ENCODE results near the gene PATJ. TPM values are rescaled to one million over a fixed set of nuclear protein-coding genes. Genes with fewer than 3 reads are reported as not detected.

Gene PATJ
- total RNA-seq, 1 experiment from 2014 or later = 47.3 TPM

GRCh38 chr1:62022382-62022983 is 280.2 kb downstream of the PATJ start:
- Histone ChIP-seq H2BK12ac (ENCODE audit: insufficient read length, low read depth, low read length) (no peak overlapping the region), H3K79me2 (ENCODE audit: insufficient read depth, low read length) (no peaks in the 10 kb centered on the region), H4K8ac (replicated peaks; ENCODE audit: insufficient read length, low read depth, low read length) (no peak overlapping the region), H4K91ac (ENCODE audit: insufficient read length, low read depth, low read length) (no peak overlapping the region), H3K23ac (ENCODE audit: insufficient read length, low read depth, low read length) (no peak overlapping the region), H2BK15ac (ENCODE audit: low read depth, low read length) (no peak overlapping the region), H3K27ac (ENCODE audit: insufficient read length, low read depth, low read length) (no peak overlapping the region), H2AK5ac (ENCODE audit: insufficient read length, low read length) (no peak overlapping the region), H2AFZ (ENCODE audit: low read length) (no peak overlapping the region), H3K4me2 (ENCODE audit: insufficient read depth, insufficient read length, low read length) (no peak overlapping the region), H3K27me3 (ENCODE audit: insufficient read depth, low read length) (no peaks in the 10 kb centered on the region), H3K79me1 (ENCODE audit: insufficient read depth, low read depth, low read length, poor library complexity, severe bottlenecking) (peaks cover 2% of the 10 kb centered on the region), H3K9me3 (ENCODE audit: control insufficient read depth, low read depth, low read length) (no peaks in the 10 kb centered on the region), H2BK5ac (ENCODE audit: insufficient read length, low read length) (no peak overlapping the region), H3K56ac (ENCODE audit: insufficient read length, low read depth, low read length) (no peak overlapping the region), H3K18ac (ENCODE audit: insufficient read length, low read depth, low read length) (no peak overlapping the region), H3K4ac (ENCODE audit: low read depth, low read length) (no peak overlapping the region), H3K9ac (ENCODE audit: extremely low read depth, insufficient read length, low read length) (no peak overlapping the region), H3T11ph (ENCODE audit: low read length) (no peak overlapping the region), H4K5ac (ENCODE audit: insufficient read length, low read depth, low read length) (no peak overlapping the region), H3K14ac (ENCODE audit: insufficient read depth, low read length) (no peak overlapping the region), H3K4me1 (ENCODE audit: insufficient read depth, low read length) (peaks cover 3% of the 10 kb centered on the region; the same call in 1 of the 2 replicates), H2BK20ac (ENCODE audit: low read depth, low read length, poor library complexity, severe bottlenecking) (no peak overlapping the region), H2BK120ac (ENCODE audit: low read depth, low read length, poor library complexity, severe bottlenecking) (no peak overlapping the region), H4K20me1 (ENCODE audit: control insufficient read depth, insufficient read depth, insufficient read length) (no peaks in the 10 kb centered on the region), H3K23me2 (ENCODE audit: insufficient read length, low read depth, low read length, poor library complexity, severe bottlenecking) (no peaks in the 10 kb centered on the region)
- Mint-ChIP-seq H3K27me3 (ENCODE audit: low read depth) (no peaks in the 10 kb centered on the region), H3K27ac (peak overlapping the region in 2 of 3 experiments; percentile 44 to 72; a peak in 3 of 7 replicates), H3K4me1 (peaks cover 16 to 17% of the 10 kb centered on the region in 2 experiments), H3K9me3 (no peaks in the 10 kb centered on the region), H3K36me3 (ENCODE audit: insufficient read depth in 1 of 3, low read depth in 3 of 3) (peaks cover 3 to 14% (median 4%) of the 10 kb centered on the region in 3 experiments; a peak in 3 of 7 replicates), H3K4me3 (no peak overlapping the region)
- no CpG with 5 or more reads among the region's 6 CpGs for WGBS (ENCODE audit: extremely low coverage, insufficient read length, low lambda C conversion rate)
- DNase-seq = no peak
- TF ChIP-seq CTCF (conservative IDR thresholded peaks at IDR 0.05) = no peak

All from H9 (cell line).